Upper lobe of left lung (tissue), 6 donors: Measurements from ENCODE around the gene PHF20. TPM values are rescaled to one million over a fixed set of nuclear protein-coding genes. Genes with fewer than 3 reads are reported as not detected.
A peak's percentile ranks its signal among the peaks of the same experiment; 100 is the strongest.

Experiments used
- ATAC-seq, 2 donors: fragments of 200-7000 bp; cut with Tn5 transposase; one replicate each; pipeline ENCODE4 v1.9.1; 2022; ENCODE audit warnings: mild to moderate bottlenecking in 2 of 2, moderate library complexity in 2 of 2; ENCODE audit not compliant: low FRiP score in 2 of 2
- DNase-seq, 2 donors: peaks; one replicate each; pipeline ENCODE4 v3.0.0-alpha.2; 2019 to 2020
- H3K27ac ChIP-seq, 4 donors: fragments of 200-600 bp; sonication (generic); one replicate each; pipeline ENCODE4 v1.5.1; 2016 to 2019
- H3K27me3 ChIP-seq, 4 donors: fragments of 200-600 bp; sonication (generic); one replicate each; pipeline ENCODE4 v1.5.1; 2017 to 2019
- H3K36me3 ChIP-seq, 4 donors: fragments of 200-600 bp; sonication (generic); one replicate each; pipeline ENCODE4 v1.5.1; 2016 to 2019
- H3K4me1 ChIP-seq, 4 donors: fragments of 200-600 bp; sonication (generic); one replicate each; pipeline ENCODE4 v1.5.1; 2018 to 2019
- H3K4me3 ChIP-seq, 4 donors: fragments of 200-600 bp; sonication (generic); one replicate each; pipeline ENCODE4 v1.5.1; 2017 to 2019; ENCODE audit warnings: mild to moderate bottlenecking in 2 of 4, moderate library complexity in 1 of 4
- H3K9me3 ChIP-seq, 4 donors: fragments of 200-600 bp; sonication (generic); one replicate each; pipeline ENCODE4 v1.5.1; 2018 to 2019
- CTCF ChIP-seq, 6 experiments: fragments of 450-650 bp in 4 of 6; fragments of 200-600 bp in 2 of 6; sonication (generic) in 2 of 6; IDR thresholded peaks; one replicate each; pipeline ENCODE4 v1.5.1; 2016 to 2019; ENCODE audit warnings: antibody characterized with exemption in 6 of 6
- EP300 ChIP-seq, 4 donors: sonication (generic); formaldehyde crosslinking; IDR thresholded peaks; one replicate each; pipeline ENCODE4 v1.5.1; 2017; ENCODE audit warnings: antibody characterized with exemption in 4 of 4, control low read depth in 2 of 4
- POLR2A ChIP-seq, 4 donors: fragments of 450-650 bp; IDR thresholded peaks; one replicate each; pipeline ENCODE4 v1.5.1; 2016 to 2017; ENCODE audit warnings: antibody characterized with exemption in 4 of 4, mild to moderate bottlenecking in 2 of 4
- POLR2AphosphoS5 ChIP-seq, 2 donors: sonication (generic); formaldehyde crosslinking; IDR thresholded peaks; one replicate each; pipeline ENCODE4 v1.5.1; 2017; ENCODE audit warnings: antibody characterized with exemption in 2 of 2
- WGBS, 2 donors: methylation state at CpG; one replicate each; pipeline ENCODE4 v1.1.5; 2017 to 2018; 5-methylcytosine and 5-hydroxymethylcytosine counted together
- total RNA-seq, 6 donors: library from RNA; depleted of rRNA in 4 of 6; stranded (reverse); fragments of >200 nt in 4 of 6; gene quantifications; one replicate each; pipeline versions ENCODE4 v1.1.0 to v1.2.1, GENCODE V29; 2016 to 2021
- donor health status: DM: no; HTN: no; CAD: no; lungs with moderate emphysema.
- donor health status: DM: no; HTN: yes; CAD: no; lungs with severe emphysema.

The PHF20 gene
- total RNA-seq, 6 donors from 2014 or later, result 29.9 to 65.9 (median 42.5) TPM

- H3K4me1 ChIP-seq, result peaks cover 70 to 97% (median 82%) of the 10 kb centered on the region in 4 donors
- peaks cover 44 to 98% (median 81%) of the 10 kb centered on the region in 4 donors for H3K36me3 ChIP-seq
- TF ChIP-seq EP300 (IDR thresholded peaks at IDR 0.05) (no peak), POLR2A (IDR thresholded peaks at IDR 0.05) (no peak), POLR2AphosphoS5 (IDR thresholded peaks at IDR 0.05) (no peak), CTCF (IDR thresholded peaks at IDR 0.05) (no peak)
- ATAC-seq (no peak), DNase-seq (no peak)
- H3K27me3 ChIP-seq, result no peaks in the 10 kb centered on the region
- no peak overlapping the region for H3K27ac ChIP-seq
- H3K4me3 ChIP-seq, result no peak overlapping the region
- no peaks in the 10 kb centered on the region for H3K9me3 ChIP-seq
- WGBS, 2 donors, result 51 to 54% methylated on average over 7 of the region's 7 CpGs
These were observed 35.9 kb upstream of the PHF20 start for GRCh38 chr20:35735826-35736470.

GRCh38 chr20:35737865-35738333, 33.9 kb upstream of the PHF20 start:
- Histone ChIP-seq H3K27me3 (no peaks in the 10 kb centered on the region), H3K9me3 (no peaks in the 10 kb centered on the region), H3K4me3 (no peak overlapping the region), H3K27ac (no peak overlapping the region), H3K36me3 (peaks cover 37 to 78% (median 62%) of the 10 kb centered on the region in 4 donors), H3K4me1 (peaks cover 62 to 77% (median 67%) of the 10 kb centered on the region in 4 donors)
- TF ChIP-seq EP300 (IDR thresholded peaks at IDR 0.05) (no peak), CTCF (IDR thresholded peaks at IDR 0.05) (no peak), POLR2A (IDR thresholded peaks at IDR 0.05) (no peak), POLR2AphosphoS5 (IDR thresholded peaks at IDR 0.05) (no peak)
- DNase-seq (peak in 1 of 2 donors; percentile 22), ATAC-seq (no peak)
- 94 to 95% methylated on average over 15 of the region's 15 CpGs for WGBS, 2 donors

GRCh38 chr20:35738410-35739179, 33.2 kb upstream of the PHF20 start:
- Histone ChIP-seq H3K4me3 (peak overlapping the region in 1 of 4 donors; percentile 86), H3K36me3 (peaks cover 37 to 72% (median 55%) of the 10 kb centered on the region in 4 donors), H3K4me1 (peaks cover 66 to 77% (median 72%) of the 10 kb centered on the region in 4 donors), H3K27ac (peak overlapping the region in 2 of 4 donors; percentile 14 to 99), H3K27me3 (no peaks in the 10 kb centered on the region), H3K9me3 (no peaks in the 10 kb centered on the region)
- DNase-seq (no peak), ATAC-seq (no peak)
- no peak for TF ChIP-seq CTCF (IDR thresholded peaks at IDR 0.05)
- WGBS, 2 donors, result 49 to 52% methylated on average over 4 of the region's 4 CpGs

GRCh38 chr20:35739294-35740163, 32.3 kb upstream of the PHF20 start:
- Histone ChIP-seq H3K4me1 (peaks cover 62 to 75% (median 67%) of the 10 kb centered on the region in 4 donors), H3K36me3 (peaks cover 37 to 62% (median 49%) of the 10 kb centered on the region in 4 donors), H3K4me3 (peak overlapping the region in 3 of 4 donors; percentile 64 to 86 (median 70)), H3K27ac (peak overlapping the region in 2 of 4 donors; percentile 99), H3K27me3 (no peaks in the 10 kb centered on the region), H3K9me3 (no peaks in the 10 kb centered on the region)
- DNase-seq (no peak), ATAC-seq (no peak)
- 41% methylated on average over 7 of the region's 7 CpGs for WGBS, 2 donors
- TF ChIP-seq EP300 (IDR thresholded peaks at IDR 0.05), result no peak
- peak in 4 of 6 experiments; percentile 10 to 32 (median 26) for TF ChIP-seq CTCF (IDR thresholded peaks at IDR 0.05)
- TF ChIP-seq POLR2A (IDR thresholded peaks at IDR 0.05), result no peak
- TF ChIP-seq POLR2AphosphoS5 (IDR thresholded peaks at IDR 0.05), result peak in 1 of 2 donors; percentile 7
